ENCODE measurements around the gene CTSA. TPM values are rescaled to one million over a fixed set of nuclear protein-coding genes. Genes with fewer than 3 reads are reported as not detected.
"Not testable (repeated sequence)": the region's sequence is repeated elsewhere in the genome, so short reads cannot be mapped to it uniquely, and the experiment has no call there.

The CTSA gene
- total RNA-seq, 2 donors from 2014 or later: 121 to 200 TPM

DNA sequence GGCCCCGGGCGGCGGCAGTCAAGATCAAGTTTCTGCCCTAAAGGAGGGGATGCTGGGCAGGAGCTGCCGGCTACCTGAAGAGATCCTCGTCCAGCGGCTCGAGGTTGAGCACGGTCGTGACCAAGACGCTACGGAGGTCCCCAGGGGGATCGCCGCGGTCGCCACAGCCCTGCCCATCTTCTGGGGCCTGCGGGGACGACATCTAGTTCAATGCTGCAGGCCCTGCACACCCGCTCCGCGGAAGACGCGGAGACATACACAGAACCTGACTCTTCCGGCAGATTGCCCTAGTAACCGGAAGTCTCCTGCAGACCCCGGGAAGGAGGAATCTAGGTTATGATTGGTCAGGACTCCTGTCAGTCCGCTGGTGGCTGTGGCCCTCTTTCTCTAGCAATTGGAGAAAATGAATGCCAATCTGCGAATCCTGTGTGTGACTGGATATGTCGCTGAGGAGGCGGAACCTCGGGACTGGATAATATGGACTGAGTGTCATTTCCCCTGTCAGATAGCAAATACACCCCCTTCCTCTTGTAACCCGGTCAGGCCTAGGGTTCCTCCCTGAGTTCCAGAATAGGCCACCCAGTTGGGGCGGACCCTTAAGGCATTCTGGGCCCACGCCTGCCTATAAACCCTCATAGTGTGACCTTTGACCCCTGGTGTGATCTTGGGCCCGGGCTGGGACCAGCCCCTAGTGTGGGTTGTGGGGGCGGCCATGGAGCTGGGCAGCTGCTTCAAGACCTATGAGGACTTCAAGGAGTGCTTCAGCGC, 33.8 kb upstream of the CTSA start, which contains the start of the genes ACOT8 and ZSWIM3:
TSS of gene ACOT8 (minus strand) at position 279 of the 768 bp plus-strand sequence. CDS start at position 202, 77 bp downstream.
TSS of gene ZSWIM3 (plus strand) at position 501 of the 768 bp plus-strand sequence. CDS start at position 713, 212 bp downstream.
- Mint-ChIP-seq H3K4me3 (peak within 1 kb of the TSS; percentile 97), H3K27ac (peak within 1 kb of the TSS; percentile 96), H3K36me3 (ENCODE audit: low read depth) (no peaks in the 10 kb centered on the region), H3K4me1 (peaks cover 41% of the 10 kb centered on the region), H3K27me3 (no peaks in the 10 kb centered on the region)
- no peaks in the 10 kb centered on the region for H3K9me3 ChIP-seq (ENCODE audit: control insufficient read depth, low read length, poor library complexity, severe bottlenecking)
- ATAC-seq: peak; percentile 98
- DNase-seq: peak; percentile 68 to 84 (median 82)

DNA sequence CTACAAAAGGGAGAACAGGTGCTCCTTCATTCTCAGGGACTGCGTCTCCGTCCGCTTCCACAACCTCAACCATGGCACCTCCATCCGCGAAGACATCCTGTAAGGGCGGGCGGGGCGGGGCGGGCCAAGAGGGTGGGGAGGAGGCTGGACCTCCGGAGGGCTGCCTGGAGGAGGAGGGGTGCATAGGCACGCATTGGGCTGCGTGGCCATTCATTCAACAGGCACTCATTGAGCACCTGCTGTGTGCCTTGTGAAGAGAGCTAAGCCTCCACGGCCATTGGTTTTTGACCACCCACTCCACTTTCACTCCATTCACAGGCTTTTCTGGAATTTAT, 33.3 kb upstream of the CTSA start:
- DNase-seq (no peak), ATAC-seq (peak; percentile 8)
- H3K4me3 Mint-ChIP-seq: peak overlapping the region; percentile 97
- peaks cover 41% of the 10 kb centered on the region for H3K4me1 Mint-ChIP-seq
- H3K36me3 Mint-ChIP-seq (ENCODE audit: low read depth): no peaks in the 10 kb centered on the region
- no peaks in the 10 kb centered on the region for H3K9me3 ChIP-seq (ENCODE audit: control insufficient read depth, low read length, poor library complexity, severe bottlenecking)
- H3K27ac Mint-ChIP-seq: peak overlapping the region; percentile 96
- no peaks in the 10 kb centered on the region for H3K27me3 Mint-ChIP-seq

GRCh38 chr20:45859916-45860315, 31.2 kb upstream of the CTSA start:
- H3K4me3 Mint-ChIP-seq: no peak overlapping the region
- no peaks in the 10 kb centered on the region for H3K9me3 ChIP-seq (ENCODE audit: control insufficient read depth, low read length, poor library complexity, severe bottlenecking)
- H3K4me1 Mint-ChIP-seq: peaks cover 39% of the 10 kb centered on the region
- ATAC-seq (no peak), DNase-seq (no peak)
- H3K36me3 Mint-ChIP-seq (ENCODE audit: low read depth): no peaks in the 10 kb centered on the region
- H3K27ac Mint-ChIP-seq: no peak overlapping the region
- H3K27me3 Mint-ChIP-seq: no peaks in the 10 kb centered on the region

DNA sequence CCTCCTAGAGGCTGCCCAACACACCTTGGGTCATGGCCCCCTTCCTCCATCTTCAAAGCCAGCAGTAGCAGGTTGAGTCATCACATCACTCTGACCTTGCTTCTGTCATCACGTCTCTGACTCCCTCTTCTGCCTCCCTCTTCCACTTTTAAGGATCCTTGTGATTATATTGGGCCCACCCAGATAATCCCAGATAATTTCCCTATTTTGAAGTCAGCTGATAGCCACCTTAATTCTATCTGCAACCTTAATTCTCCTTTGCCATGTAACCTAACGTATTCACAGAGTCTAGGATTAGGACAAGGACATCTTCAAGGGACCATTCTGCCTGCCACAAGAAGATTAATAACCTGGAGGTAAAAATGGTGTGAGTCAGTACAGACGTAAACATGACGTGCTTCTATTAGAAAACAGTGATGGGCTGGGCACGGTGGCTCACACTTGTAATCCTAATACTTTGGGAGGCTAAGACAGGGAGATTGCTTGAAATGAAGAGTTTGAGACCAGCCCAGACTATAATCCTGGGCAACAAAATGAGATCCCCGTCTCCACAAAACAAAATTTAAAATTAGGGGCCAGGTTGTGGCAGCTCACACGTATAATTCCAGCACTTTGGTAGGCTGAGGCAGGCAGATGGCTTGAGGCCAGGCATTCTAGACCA, 30.4 kb upstream of the CTSA start:
- H3K36me3 Mint-ChIP-seq (ENCODE audit: low read depth): no peaks in the 10 kb centered on the region
- no peaks in the 10 kb centered on the region for H3K9me3 ChIP-seq (ENCODE audit: control insufficient read depth, low read length, poor library complexity, severe bottlenecking)
- no peak overlapping the region for H3K27ac Mint-ChIP-seq
- ATAC-seq: no peak
- H3K4me1 Mint-ChIP-seq: peaks cover 37% of the 10 kb centered on the region
- peak overlapping the region; percentile 26 for H3K4me3 Mint-ChIP-seq
- DNase-seq: no peak
- H3K27me3 Mint-ChIP-seq: no peaks in the 10 kb centered on the region

DNA sequence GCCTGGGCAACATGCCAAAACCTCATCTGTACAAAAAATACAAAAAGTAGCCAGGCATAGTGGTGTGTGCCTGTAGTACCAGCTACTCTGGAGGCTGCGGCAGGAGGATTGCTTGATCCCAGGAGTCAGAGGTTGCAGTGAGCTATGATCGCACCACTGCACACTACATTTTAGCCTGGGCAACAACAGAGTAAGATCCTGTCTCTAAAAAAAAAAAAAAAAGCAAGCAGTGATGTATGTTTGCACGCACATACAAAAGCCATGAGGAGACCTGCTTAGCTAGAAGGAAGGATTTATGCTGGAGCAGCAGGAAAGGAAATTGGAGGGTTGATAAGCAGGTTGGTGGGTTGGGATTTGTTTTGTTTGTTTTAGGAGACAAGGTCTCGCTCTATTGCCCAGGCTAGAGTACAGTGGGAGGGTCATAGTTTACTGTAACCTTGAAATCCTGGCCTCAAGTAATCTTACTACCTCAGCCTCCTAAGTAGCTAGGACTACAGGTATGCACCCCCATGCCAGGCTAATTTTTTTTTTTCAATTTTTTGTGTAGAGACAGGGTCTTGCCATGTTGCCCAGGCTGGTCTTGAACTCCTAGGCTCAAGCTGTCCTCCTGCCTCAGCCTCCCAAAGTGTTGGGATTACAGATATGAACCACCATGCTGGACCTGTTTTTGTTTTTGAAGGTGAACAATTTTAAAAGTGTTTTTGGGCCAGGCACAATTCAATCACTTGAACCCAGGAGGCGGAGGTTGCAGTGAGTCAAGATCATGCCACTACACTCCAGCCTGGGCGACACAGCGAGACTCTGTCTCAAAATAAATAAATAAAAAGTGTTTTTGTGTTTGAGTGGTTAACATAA, 29.7 kb upstream of the CTSA start:
- no peaks in the 10 kb centered on the region for H3K9me3 ChIP-seq (ENCODE audit: control insufficient read depth, low read length, poor library complexity, severe bottlenecking)
- ATAC-seq: no peak
- Mint-ChIP-seq H3K4me1 (peaks cover 30% of the 10 kb centered on the region), H3K27me3 (no peaks in the 10 kb centered on the region), H3K4me3 (no peak overlapping the region), H3K36me3 (ENCODE audit: low read depth) (no peaks in the 10 kb centered on the region), H3K27ac (no peak overlapping the region)
- DNase-seq: no peak

- Mint-ChIP-seq H3K27ac (no peak overlapping the region), H3K27me3 (no peaks in the 10 kb centered on the region)
- no peak for ATAC-seq
These were observed 27.3 kb upstream of the CTSA start for GRCh38 chr20:45863543-45864470.

GRCh38 chr20:45866454-45866853, 24.7 kb upstream of the CTSA start:
- no peak overlapping the region for H3K4me3 Mint-ChIP-seq
- H3K27me3 Mint-ChIP-seq: no peaks in the 10 kb centered on the region
- no peaks in the 10 kb centered on the region for H3K36me3 Mint-ChIP-seq (ENCODE audit: low read depth)
- H3K27ac Mint-ChIP-seq: no peak overlapping the region
- DNase-seq: no peak
- H3K9me3 ChIP-seq (ENCODE audit: control insufficient read depth, low read length, poor library complexity, severe bottlenecking): no peaks in the 10 kb centered on the region
- ATAC-seq: no peak
- H3K4me1 Mint-ChIP-seq: peaks cover 5% of the 10 kb centered on the region

More at GRCh38 chr20:45863543-45864470, 27.3 kb upstream of the CTSA start:
- no peaks in the 10 kb centered on the region for H3K9me3 ChIP-seq (ENCODE audit: control insufficient read depth, low read length, poor library complexity, severe bottlenecking)
- Mint-ChIP-seq H3K36me3 (ENCODE audit: low read depth) (no peaks in the 10 kb centered on the region), H3K4me3 (no peak overlapping the region), H3K4me1 (peaks cover 19% of the 10 kb centered on the region)
- DNase-seq: no peak

DNA sequence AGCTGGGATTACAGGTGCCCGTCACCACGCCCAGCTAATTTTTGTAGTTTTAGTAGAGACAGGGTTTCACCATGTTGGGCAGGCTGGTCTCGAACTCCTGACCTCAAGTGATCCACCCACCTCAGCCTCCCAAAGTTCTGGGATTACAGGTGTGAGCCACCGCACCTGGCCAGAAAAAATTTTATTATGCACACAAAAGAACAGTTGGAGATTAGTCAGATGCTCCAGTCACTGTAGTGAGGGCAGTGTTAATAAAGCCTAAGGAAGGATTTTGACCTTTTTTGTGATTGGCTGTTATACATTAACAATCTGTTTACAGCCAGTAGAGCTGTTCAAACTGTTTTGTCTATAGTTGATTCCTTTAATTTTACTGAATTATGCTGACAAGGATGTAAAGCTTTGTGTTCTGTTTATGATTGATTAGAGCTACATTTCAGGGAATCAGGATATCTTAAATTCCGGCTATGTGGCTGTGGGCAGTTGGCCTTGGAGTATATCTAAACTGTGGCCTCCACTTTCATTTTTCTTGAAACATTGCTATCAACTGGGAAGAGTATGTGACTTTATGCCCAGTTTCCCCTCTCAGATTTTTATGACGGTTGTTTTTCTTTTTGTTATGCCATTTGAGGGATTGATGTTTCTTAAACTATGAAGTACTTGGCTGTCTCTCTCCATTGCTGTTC, 23.9 kb upstream of the CTSA start:
- H3K9me3 ChIP-seq (ENCODE audit: control insufficient read depth, low read length, poor library complexity, severe bottlenecking): no peaks in the 10 kb centered on the region
- no peak for ATAC-seq
- Mint-ChIP-seq H3K4me1 (peaks cover 8% of the 10 kb centered on the region), H3K36me3 (ENCODE audit: low read depth) (peaks cover 3% of the 10 kb centered on the region), H3K4me3 (no peak overlapping the region), H3K27me3 (no peaks in the 10 kb centered on the region), H3K27ac (no peak overlapping the region)
- DNase-seq: no peak

GRCh38 chr20:45867819-45868176, 23.3 kb upstream of the CTSA start:
- H3K4me3 Mint-ChIP-seq: no peak overlapping the region
- no peaks in the 10 kb centered on the region for H3K9me3 ChIP-seq (ENCODE audit: control insufficient read depth, low read length, poor library complexity, severe bottlenecking)
- H3K36me3 Mint-ChIP-seq (ENCODE audit: low read depth): peaks cover 4% of the 10 kb centered on the region
- no peaks in the 10 kb centered on the region for H3K27me3 Mint-ChIP-seq
- DNase-seq (no peak), ATAC-seq (no peak)
- no peak overlapping the region for H3K27ac Mint-ChIP-seq
- peaks cover 9% of the 10 kb centered on the region for H3K4me1 Mint-ChIP-seq

DNA sequence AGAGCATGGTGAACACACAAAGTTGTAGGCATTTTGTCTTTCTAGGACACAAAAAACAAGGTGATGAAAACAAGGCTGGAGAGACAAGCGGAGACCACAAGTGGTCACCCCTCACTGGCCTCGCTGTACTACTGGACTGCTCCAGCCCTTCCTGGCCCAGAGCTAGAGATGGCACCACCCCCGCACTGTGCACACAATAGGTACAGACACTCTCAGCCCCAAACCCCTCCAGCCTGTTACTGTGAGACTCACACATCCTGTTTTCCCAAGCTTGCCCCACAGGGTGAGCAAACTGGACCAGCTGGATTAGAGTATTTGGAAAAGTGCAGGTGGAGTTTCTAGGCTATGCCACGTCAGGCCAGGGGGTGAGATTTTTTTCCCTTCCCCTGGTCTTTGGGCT, 18.5 kb upstream of the CTSA start:
- H3K4me1 Mint-ChIP-seq: peaks cover 7% of the 10 kb centered on the region
- ATAC-seq: no peak
- H3K9me3 ChIP-seq (ENCODE audit: control insufficient read depth, low read length, poor library complexity, severe bottlenecking): no peaks in the 10 kb centered on the region
- H3K36me3 Mint-ChIP-seq (ENCODE audit: low read depth): peaks cover 4% of the 10 kb centered on the region
- H3K27ac Mint-ChIP-seq: no peak overlapping the region
- DNase-seq: no peak
- no peak overlapping the region for H3K4me3 Mint-ChIP-seq
- H3K27me3 Mint-ChIP-seq: no peaks in the 10 kb centered on the region

DNA sequence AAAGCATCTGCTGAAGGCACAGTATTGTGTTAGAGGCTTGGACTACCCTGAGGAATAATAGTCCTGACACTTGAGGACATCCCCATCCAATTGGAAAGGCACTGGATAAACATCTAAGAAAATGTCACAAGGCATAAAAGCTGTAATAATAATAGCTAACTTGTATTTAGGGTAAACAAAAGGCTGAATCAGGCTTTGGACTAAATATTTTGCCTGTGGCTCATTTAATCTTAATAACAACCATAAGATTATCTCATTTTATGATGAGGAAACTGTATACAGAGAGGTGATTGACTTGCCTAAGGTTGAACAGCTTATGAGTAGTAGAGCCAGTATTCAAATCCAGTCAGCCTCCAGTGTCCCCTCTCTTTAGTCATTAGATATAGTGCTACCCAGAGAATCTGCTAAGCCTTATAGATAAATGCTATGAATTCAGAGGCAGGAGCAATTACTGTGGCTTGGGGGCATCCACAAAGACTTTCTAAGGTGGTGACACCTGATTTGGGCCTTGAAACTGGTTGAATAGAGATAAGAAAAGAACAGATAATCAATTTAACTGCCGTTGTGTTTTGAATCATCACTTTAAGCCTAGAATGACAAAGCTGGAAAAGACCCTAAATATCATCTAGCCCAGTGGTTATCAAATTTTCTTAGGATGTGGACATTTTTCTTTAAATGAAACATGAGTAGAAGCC, 17.6 kb upstream of the CTSA start:
- Mint-ChIP-seq H3K4me1 (peaks cover 4% of the 10 kb centered on the region), H3K27ac (no peak overlapping the region), H3K27me3 (no peaks in the 10 kb centered on the region), H3K36me3 (ENCODE audit: low read depth) (peaks cover 4% of the 10 kb centered on the region), H3K4me3 (no peak overlapping the region)
- no peaks in the 10 kb centered on the region for H3K9me3 ChIP-seq (ENCODE audit: control insufficient read depth, low read length, poor library complexity, severe bottlenecking)
- DNase-seq (no peak), ATAC-seq (no peak)

- H3K4me3 Mint-ChIP-seq; DNase-seq; H3K27ac Mint-ChIP-seq; ATAC-seq; H3K9me3 ChIP-seq (ENCODE audit: control insufficient read depth, low read length, poor library complexity, severe bottlenecking); H3K4me1 Mint-ChIP-seq; H3K36me3 Mint-ChIP-seq (ENCODE audit: low read depth); H3K27me3 Mint-ChIP-seq: not testable (repeated sequence)
These were observed 17.0 kb upstream of the CTSA start for GRCh38 chr20:45874104-45874481.

All from T-helper 17 cell (primary cell).